ENCODE data around the gene RFX7.

The RFX7 gene

DNA sequence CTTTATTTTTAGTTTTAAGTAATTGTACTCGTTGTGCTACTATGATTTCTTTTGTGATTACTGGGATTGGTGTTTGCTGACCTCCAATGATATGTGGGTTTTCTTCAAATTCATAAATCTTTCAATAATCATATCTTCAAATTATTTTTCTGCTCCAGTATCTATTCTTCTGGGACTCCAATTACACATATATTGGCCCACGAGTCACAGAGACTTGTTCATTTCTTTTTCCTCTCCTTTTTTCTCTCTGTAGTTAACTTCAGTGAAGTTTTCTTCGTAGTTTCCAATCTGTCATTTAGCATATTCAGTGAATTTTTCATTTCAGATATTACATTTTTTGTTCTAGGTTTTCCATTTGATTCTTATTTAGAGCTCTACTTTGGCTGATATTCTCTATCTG is 21.4 kb downstream of the RFX7 start:
- no peak overlapping the region for H4K8ac ChIP-seq (ENCODE audit: low read depth, low read length)
- DNase-seq: no peak
- H3K23ac ChIP-seq (ENCODE audit: low read length): no peak overlapping the region
- H3K18ac ChIP-seq (ENCODE audit: low read length): no peak overlapping the region
- H3K79me2 ChIP-seq (ENCODE audit: control insufficient read depth, insufficient read depth, low read length, poor library complexity): no peaks in the 10 kb centered on the region
- no peak overlapping the region for H3K27ac ChIP-seq (ENCODE audit: low read depth, low read length)
- no peak overlapping the region for H2BK12ac ChIP-seq (ENCODE audit: low read length)
- H2BK120ac ChIP-seq (ENCODE audit: insufficient read depth, low read length, poor library complexity): no peak overlapping the region
- no peaks in the 10 kb centered on the region for H3K79me1 ChIP-seq (ENCODE audit: low read length)
- H3K4me3 ChIP-seq (ENCODE audit: low read depth, low read length): no peak overlapping the region
- WGBS (ENCODE audit: extremely low coverage, insufficient coverage, insufficient read length): no CpG with 5 or more reads among the region's 3 CpGs
- H3K27me3 ChIP-seq (ENCODE audit: insufficient read depth, low read length): no peaks in the 10 kb centered on the region
- no peak overlapping the region for H4K12ac ChIP-seq (ENCODE audit: low read depth, low read length)
- no peak overlapping the region for H4K91ac ChIP-seq (ENCODE audit: low read depth, low read length)
- H3K9ac ChIP-seq (ENCODE audit: low read length): no peak overlapping the region
- no peak overlapping the region for H3K4me2 ChIP-seq (ENCODE audit: low read length)
- no peaks in the 10 kb centered on the region for H3K36me3 ChIP-seq (ENCODE audit: control insufficient read depth in 1 of 2, insufficient read depth in 2 of 2, low read length in 2 of 2)
- H2BK5ac ChIP-seq (ENCODE audit: low read depth, low read length, poor library complexity): no peak overlapping the region
- no peak overlapping the region for H3K14ac ChIP-seq (ENCODE audit: low read length)
- no peak overlapping the region for H2AFZ ChIP-seq (ENCODE audit: insufficient read depth, low read length, poor library complexity)
- H3K9me3 ChIP-seq (ENCODE audit: insufficient read depth, low read depth, low read length): no peaks in the 10 kb centered on the region
- H3K4me1 ChIP-seq (ENCODE audit: control insufficient read depth in 1 of 2, insufficient read depth in 2 of 2, low read length in 2 of 2): no peaks in the 10 kb centered on the region
- no peak overlapping the region for H3K4ac ChIP-seq (ENCODE audit: low read depth, low read length)
- no peak overlapping the region for H2AK5ac ChIP-seq (ENCODE audit: low read length)

DNA sequence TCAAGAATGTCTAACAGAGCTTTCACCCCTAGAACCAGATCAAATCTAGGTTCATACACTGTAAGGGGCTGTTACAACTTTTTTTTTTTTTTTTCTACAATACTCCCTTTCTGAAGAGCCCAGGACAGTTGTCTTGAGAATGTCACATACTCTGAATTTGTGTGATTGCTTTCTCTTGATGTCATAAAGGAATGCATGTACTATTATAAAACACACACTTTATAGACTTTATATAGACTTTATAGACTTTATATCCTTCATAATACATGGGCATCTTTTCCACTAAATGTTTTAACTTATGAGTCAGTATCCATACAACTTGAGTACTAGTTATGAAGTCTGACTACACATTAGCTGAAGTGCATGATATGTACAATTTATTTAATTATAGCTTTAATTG is 26.3 kb downstream of the RFX7 start:
- Histone ChIP-seq H3K79me2 (ENCODE audit: control insufficient read depth, insufficient read depth, low read length, poor library complexity) (no peaks in the 10 kb centered on the region), H2BK5ac (ENCODE audit: low read depth, low read length, poor library complexity) (no peak overlapping the region), H4K8ac (ENCODE audit: low read depth, low read length) (no peak overlapping the region), H3K9me3 (ENCODE audit: insufficient read depth, low read depth, low read length) (no peaks in the 10 kb centered on the region), H3K4me1 (ENCODE audit: control insufficient read depth in 1 of 2, insufficient read depth in 2 of 2, low read length in 2 of 2) (no peaks in the 10 kb centered on the region), H2AFZ (ENCODE audit: insufficient read depth, low read length, poor library complexity) (no peak overlapping the region), H3K79me1 (ENCODE audit: low read length) (no peaks in the 10 kb centered on the region), H4K91ac (ENCODE audit: low read depth, low read length) (no peak overlapping the region), H3K27me3 (ENCODE audit: insufficient read depth, low read length) (no peaks in the 10 kb centered on the region), H2BK12ac (ENCODE audit: low read length) (no peak overlapping the region), H2AK5ac (ENCODE audit: low read length) (no peak overlapping the region), H3K4ac (ENCODE audit: low read depth, low read length) (no peak overlapping the region), H3K23ac (ENCODE audit: low read length) (no peak overlapping the region), H3K14ac (ENCODE audit: low read length) (no peak overlapping the region), H3K36me3 (ENCODE audit: control insufficient read depth in 1 of 2, insufficient read depth in 2 of 2, low read length in 2 of 2) (no peaks in the 10 kb centered on the region), H4K12ac (ENCODE audit: low read depth, low read length) (no peak overlapping the region), H3K18ac (ENCODE audit: low read length) (no peak overlapping the region), H3K27ac (ENCODE audit: low read depth, low read length) (no peak overlapping the region), H3K4me2 (ENCODE audit: low read length) (no peak overlapping the region), H3K4me3 (ENCODE audit: low read depth, low read length) (no peak overlapping the region), H2BK120ac (ENCODE audit: insufficient read depth, low read length, poor library complexity) (no peak overlapping the region), H3K9ac (ENCODE audit: low read length) (no peak overlapping the region)
- no peak for DNase-seq

DNA sequence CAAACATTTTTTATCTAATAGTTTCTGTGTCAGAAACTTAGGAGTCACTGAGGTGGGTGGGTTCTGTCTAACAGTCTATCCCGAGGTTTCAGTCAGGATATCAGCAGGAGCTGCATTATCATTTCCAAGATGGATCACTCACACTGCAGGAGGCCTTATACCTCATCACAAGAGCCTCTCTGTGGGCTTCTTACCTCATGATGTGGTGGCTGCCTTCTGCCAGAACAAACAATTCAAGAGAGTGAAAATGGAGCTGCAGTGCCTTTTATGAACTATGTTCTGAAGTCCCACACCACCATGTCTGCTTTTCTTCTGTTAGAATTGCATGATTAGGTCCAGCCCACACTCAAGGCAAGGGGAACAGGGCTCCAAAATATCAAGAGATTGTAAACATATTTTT is 27.9 kb downstream of the RFX7 start:
- Histone ChIP-seq H3K14ac (ENCODE audit: low read length) (no peak overlapping the region), H4K12ac (ENCODE audit: low read depth, low read length) (no peak overlapping the region), H2AK5ac (ENCODE audit: low read length) (no peak overlapping the region), H3K4me3 (ENCODE audit: low read depth, low read length) (no peak overlapping the region), H3K27me3 (ENCODE audit: insufficient read depth, low read length) (no peaks in the 10 kb centered on the region), H3K4me1 (ENCODE audit: control insufficient read depth in 1 of 2, insufficient read depth in 2 of 2, low read length in 2 of 2) (no peaks in the 10 kb centered on the region), H2AFZ (ENCODE audit: insufficient read depth, low read length, poor library complexity) (no peak overlapping the region), H4K91ac (ENCODE audit: low read depth, low read length) (no peak overlapping the region), H3K36me3 (ENCODE audit: control insufficient read depth in 1 of 2, insufficient read depth in 2 of 2, low read length in 2 of 2) (no peaks in the 10 kb centered on the region), H3K9ac (ENCODE audit: low read length) (no peak overlapping the region), H3K18ac (ENCODE audit: low read length) (no peak overlapping the region), H3K23ac (ENCODE audit: low read length) (no peak overlapping the region), H2BK5ac (ENCODE audit: low read depth, low read length, poor library complexity) (no peak overlapping the region), H2BK120ac (ENCODE audit: insufficient read depth, low read length, poor library complexity) (no peak overlapping the region), H3K9me3 (ENCODE audit: insufficient read depth, low read depth, low read length) (no peaks in the 10 kb centered on the region), H4K8ac (ENCODE audit: low read depth, low read length) (no peak overlapping the region), H3K4ac (ENCODE audit: low read depth, low read length) (no peak overlapping the region), H3K79me1 (ENCODE audit: low read length) (no peaks in the 10 kb centered on the region), H3K27ac (ENCODE audit: low read depth, low read length) (no peak overlapping the region), H2BK12ac (ENCODE audit: low read length) (no peak overlapping the region), H3K4me2 (ENCODE audit: low read length) (no peak overlapping the region), H3K79me2 (ENCODE audit: control insufficient read depth, insufficient read depth, low read length, poor library complexity) (no peaks in the 10 kb centered on the region)
- no CpG with 5 or more reads among the region's 1 CpG for WGBS (ENCODE audit: extremely low coverage, insufficient coverage, insufficient read length)
- DNase-seq: no peak

DNA sequence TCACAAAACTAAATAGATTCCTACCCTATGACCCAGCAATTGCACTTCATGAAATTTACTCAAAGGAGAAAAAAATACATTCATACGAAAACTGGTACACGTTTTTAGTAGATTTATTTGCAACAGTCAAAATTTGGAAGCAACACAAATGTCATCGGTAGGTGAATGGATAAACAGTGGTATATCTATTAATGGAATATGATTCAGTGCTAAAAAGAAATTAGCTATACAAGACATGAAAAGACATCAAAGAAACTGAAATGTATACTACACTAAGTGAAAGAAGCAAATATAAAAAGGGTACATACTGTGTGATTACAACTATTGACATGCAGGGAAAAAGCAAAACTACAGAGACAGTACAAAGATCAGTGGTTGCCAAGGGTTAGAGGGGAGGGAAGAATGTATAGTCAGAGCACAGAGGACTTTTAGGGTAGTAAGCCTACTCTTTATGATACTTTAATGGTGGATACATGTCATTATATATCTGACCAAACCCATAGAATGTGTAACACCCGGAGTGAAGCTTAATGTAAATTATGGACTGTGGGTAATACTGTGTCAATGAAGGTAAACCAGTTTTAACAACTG is 31.6 kb downstream of the RFX7 start:
- Histone ChIP-seq H4K12ac (ENCODE audit: low read depth, low read length) (no peak overlapping the region), H2BK5ac (ENCODE audit: low read depth, low read length, poor library complexity) (no peak overlapping the region), H3K9ac (ENCODE audit: low read length) (no peak overlapping the region), H3K79me1 (ENCODE audit: low read length) (no peaks in the 10 kb centered on the region), H3K23ac (ENCODE audit: low read length) (no peak overlapping the region), H3K4me1 (ENCODE audit: control insufficient read depth in 1 of 2, insufficient read depth in 2 of 2, low read length in 2 of 2) (no peaks in the 10 kb centered on the region), H2BK12ac (ENCODE audit: low read length) (no peak overlapping the region), H4K91ac (ENCODE audit: low read depth, low read length) (no peak overlapping the region), H4K8ac (ENCODE audit: low read depth, low read length) (no peak overlapping the region), H3K4ac (ENCODE audit: low read depth, low read length) (no peak overlapping the region), H2AFZ (ENCODE audit: insufficient read depth, low read length, poor library complexity) (no peak overlapping the region), H3K27ac (ENCODE audit: low read depth, low read length) (no peak overlapping the region), H3K36me3 (ENCODE audit: control insufficient read depth in 1 of 2, insufficient read depth in 2 of 2, low read length in 2 of 2) (no peaks in the 10 kb centered on the region), H3K9me3 (ENCODE audit: insufficient read depth, low read depth, low read length) (no peaks in the 10 kb centered on the region), H3K27me3 (ENCODE audit: insufficient read depth, low read length) (no peaks in the 10 kb centered on the region), H3K14ac (ENCODE audit: low read length) (no peak overlapping the region), H2BK120ac (ENCODE audit: insufficient read depth, low read length, poor library complexity) (no peak overlapping the region), H3K4me2 (ENCODE audit: low read length) (no peak overlapping the region), H3K18ac (ENCODE audit: low read length) (no peak overlapping the region), H3K79me2 (ENCODE audit: control insufficient read depth, insufficient read depth, low read length, poor library complexity) (no peaks in the 10 kb centered on the region), H2AK5ac (ENCODE audit: low read length) (no peak overlapping the region), H3K4me3 (ENCODE audit: low read depth, low read length) (no peak overlapping the region)
- no CpG with 5 or more reads among the region's 4 CpGs for WGBS (ENCODE audit: extremely low coverage, insufficient coverage, insufficient read length)
- no peak for DNase-seq

All from trophoblast cell (in vitro differentiated cells and primary cell).